C4-2B (cell line): ENCODE measurements around the gene EPS15.

Source experiments
- ZFX ChIP-seq: fragments of 450-650 bp; IDR thresholded peaks from 2 replicates; pipeline ENCODE4 v1.6.1; 2017
- TF ChIP-seq, protein P1 (sequence below): fragments of 450-650 bp; conservative IDR thresholded peaks from 2 replicates; pipeline ENCODE4 v1.5.1; 2017; ENCODE audit warnings: mild to moderate bottlenecking

DNA sequence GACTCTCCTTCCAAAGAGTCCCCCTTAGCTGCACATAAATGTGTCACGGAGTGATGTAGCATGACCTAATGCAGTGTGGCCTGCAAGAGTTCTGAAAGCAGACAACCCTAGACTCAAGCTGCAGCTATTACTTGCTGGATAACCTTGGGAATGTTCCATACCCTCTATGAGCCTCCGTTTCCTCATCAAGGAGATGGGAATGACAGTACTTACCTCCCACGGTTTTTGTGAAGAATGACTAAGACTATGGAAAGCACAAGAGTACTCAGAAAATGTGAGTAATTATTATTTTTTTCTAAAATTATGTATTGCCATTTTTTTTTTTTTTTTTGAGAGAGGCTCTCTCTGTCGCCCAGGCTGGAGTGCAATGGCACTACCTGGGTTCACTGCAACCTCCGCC is 191.7 kb downstream of the EPS15 start:
- TF ChIP-seq, protein P1, sequence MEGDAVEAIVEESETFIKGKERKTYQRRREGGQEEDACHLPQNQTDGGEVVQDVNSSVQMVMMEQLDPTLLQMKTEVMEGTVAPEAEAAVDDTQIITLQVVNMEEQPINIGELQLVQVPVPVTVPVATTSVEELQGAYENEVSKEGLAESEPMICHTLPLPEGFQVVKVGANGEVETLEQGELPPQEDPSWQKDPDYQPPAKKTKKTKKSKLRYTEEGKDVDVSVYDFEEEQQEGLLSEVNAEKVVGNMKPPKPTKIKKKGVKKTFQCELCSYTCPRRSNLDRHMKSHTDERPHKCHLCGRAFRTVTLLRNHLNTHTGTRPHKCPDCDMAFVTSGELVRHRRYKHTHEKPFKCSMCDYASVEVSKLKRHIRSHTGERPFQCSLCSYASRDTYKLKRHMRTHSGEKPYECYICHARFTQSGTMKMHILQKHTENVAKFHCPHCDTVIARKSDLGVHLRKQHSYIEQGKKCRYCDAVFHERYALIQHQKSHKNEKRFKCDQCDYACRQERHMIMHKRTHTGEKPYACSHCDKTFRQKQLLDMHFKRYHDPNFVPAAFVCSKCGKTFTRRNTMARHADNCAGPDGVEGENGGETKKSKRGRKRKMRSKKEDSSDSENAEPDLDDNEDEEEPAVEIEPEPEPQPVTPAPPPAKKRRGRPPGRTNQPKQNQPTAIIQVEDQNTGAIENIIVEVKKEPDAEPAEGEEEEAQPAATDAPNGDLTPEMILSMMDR, result no peak
- TF ChIP-seq ZFX, result no peak
